ENCODE data around the gene ERAP2. TPM values are rescaled to one million over a fixed set of nuclear protein-coding genes. Genes with fewer than 3 reads are reported as not detected.

ERAP2 gene
- total and polyA plus RNA-seq, 2 of the 13 experiments (the other 11 are each of a cell fraction or from before 2014, with no cell fraction given), result 12.8 to 16.6 TPM

GRCh38 chr5:96957254-96958049 is 81.2 kb downstream of the ERAP2 start:
- POLR2A ChIA-PET, result no interaction called here
- BruUV-seq (replicated peaks), result no TSS peak
- FAIRE-seq (no peak), DNase-seq (ENCODE audit: low spot score) (no peak), ATAC-seq (no peak)
- in situ Hi-C loops (cut with HindIII; ENCODE audit: extremely low pct_ligation_motif_present, low pct_unique_long_range_greater_than_20kb) (no loop called here), intact Hi-C loops (cut with micrococcal nuclease; ENCODE audit: unreplicated experiment) (no loop called here)
- Histone ChIP-seq H3K9me3 (ENCODE audit: low read length) (no peaks in the 10 kb centered on the region), H3K4me1 (ENCODE audit: insufficient read depth, low read length) (peaks cover 32% of the 10 kb centered on the region), H4K20me1 (ENCODE audit: insufficient read depth, low read length) (no peaks in the 10 kb centered on the region), H3K27ac (ENCODE audit: extremely low read length, insufficient read depth, low read length) (no peak overlapping the region), H3K4me3 (replicated peaks in 1 of 3; ENCODE audit: insufficient read depth in 1 of 3, low read depth in 2 of 3, low read length in 3 of 3) (no peak overlapping the region), H3K27me3 (ENCODE audit: control insufficient read depth in 1 of 2, insufficient read depth in 2 of 2, low read length in 2 of 2) (no peaks in the 10 kb centered on the region), H3K4me2 (ENCODE audit: low read depth, low read length) (no peak overlapping the region), H3K36me3 (replicated peaks in 1 of 2; ENCODE audit: control insufficient read depth in 1 of 2, insufficient read depth in 2 of 2, low read length in 2 of 2) (no peaks in the 10 kb centered on the region), H2AFZ (ENCODE audit: low read length) (no peak overlapping the region), H3K9ac (ENCODE audit: insufficient read depth, low read depth, low read length) (no peak overlapping the region), H3K79me2 (ENCODE audit: insufficient read depth, low read length) (peaks cover 19% of the 10 kb centered on the region)
- CTCF ChIA-PET (ENCODE audit: low intra/inter-chr PET ratio, low total read pairs), result no interaction called here
- WGBS (ENCODE audit: low lambda C conversion rate), result 91% methylated on average over 4 of the region's 4 CpGs
- TF ChIP-seq SIX4 (CRISPR knock-in tag; IDR thresholded peaks at IDR 0.05) (no peak), ZNF562 (CRISPR knock-in tag; IDR thresholded peaks at IDR 0.05; ENCODE audit: borderline replicate concordance) (no peak), NR3C1 (CRISPR knock-in tag; IDR thresholded peaks at IDR 0.05) (no peak), ATF7-NPFF (CRISPR knock-in tag; IDR thresholded peaks at IDR 0.05; ENCODE audit: low read depth) (no peak), RORA (CRISPR knock-in tag; IDR thresholded peaks at IDR 0.05) (no peak), HMGXB4 (CRISPR knock-in tag; IDR thresholded peaks at IDR 0.05; ENCODE audit: borderline replicate concordance in 1 of 2, low read depth in 1 of 2) (no peak), MYNN (CRISPR knock-in tag; IDR thresholded peaks at IDR 0.05; ENCODE audit: low read depth) (no peak), ZBTB46 (CRISPR knock-in tag; IDR thresholded peaks at IDR 0.05; ENCODE audit: borderline replicate concordance) (no peak), JUND (CRISPR knock-in tag; IDR thresholded peaks at IDR 0.05) (no peak), PRMT3 (CRISPR knock-in tag; IDR thresholded peaks at IDR 0.05; ENCODE audit: borderline replicate concordance, low read depth) (no peak), ZNF430 (CRISPR knock-in tag; IDR thresholded peaks at IDR 0.05) (no peak), ZNF317 (CRISPR knock-in tag; IDR thresholded peaks at IDR 0.05) (no peak), STAG1 (CRISPR knock-in tag; IDR thresholded peaks at IDR 0.05) (no peak), TBX2 (CRISPR knock-in tag; IDR thresholded peaks at IDR 0.05; ENCODE audit: borderline replicate concordance) (no peak), KDM5B (CRISPR knock-in tag; IDR thresholded peaks at IDR 0.05; ENCODE audit: borderline replicate concordance) (no peak)

Measured in HepG2 (cell line).